ENCODE measurements around the gene PARP6.

GRCh38 chr15:72199205-72199515 lies 73.2 kb downstream of the PARP6 start:
- TF ChIP-seq CTCF (IDR thresholded peaks at IDR 0.05) (no peak), POLR2AphosphoS5 (IDR thresholded peaks at IDR 0.05) (no peak), POLR2A (IDR thresholded peaks at IDR 0.05) (no peak), EP300 (IDR thresholded peaks at IDR 0.05) (no peak)

All from stomach (tissue), 4 donors.